Adrenal gland (tissue), 12 donors: ENCODE data around the gene ABCG1. TPM values are rescaled to one million over a fixed set of nuclear protein-coding genes. Genes with fewer than 3 reads are reported as not detected.

ENCODE experiments used
- DNase-seq, 7 donors: peaks; one replicate each; pipeline ENCODE4 v3.0.0-alpha.2; 2019 to 2020
- H3K27ac ChIP-seq, 5 donors: fragments of 200-600 bp; sonication (generic) in 4 of 5; 1 replicate in 3 of 5; 2 replicates in 2 of 5; pipeline versions ENCODE4 v1.5.1 to v1.8.0; 2016 to 2020; ENCODE audit warnings: mild to moderate bottlenecking in 1 of 5
- H3K27me3 ChIP-seq: fragments of 200-600 bp; 2 replicates; pipeline ENCODE4 v1.8.0; 2021
- H3K36me3 ChIP-seq, 2 donors: fragments of 200-600 bp; replicated peaks in 1 of 2; 1 replicate in 1 of 2; 2 replicates in 1 of 2; pipeline versions ENCODE4 v1.5.1 to v1.8.0; 2018 to 2022
- H3K4me1 ChIP-seq, 2 donors: fragments of 200-600 bp; replicated peaks in 1 of 2; 1 replicate in 1 of 2; 2 replicates in 1 of 2; pipeline versions ENCODE4 v1.5.1 to v1.8.0; 2018 to 2021
- H3K4me3 ChIP-seq, 4 donors: fragments of 200-600 bp; sonication (generic) in 3 of 4; one replicate each; pipeline ENCODE4 v1.5.1; 2016 to 2018
- H3K9me3 ChIP-seq, 3 donors: fragments of 200-600 bp; sonication (generic) in 1 of 3; replicated peaks in 1 of 3; 1 replicate in 2 of 3; 2 replicates in 1 of 3; pipeline versions ENCODE4 v1.5.1 to v1.8.0; 2016 to 2021
- CTCF ChIP-seq, 6 experiments: fragments of 450-650 bp in 4 of 6; fragments of 200-600 bp in 2 of 6; sonication (generic) in 1 of 6; IDR thresholded peaks; 1 replicate in 5 of 6; 2 replicates in 1 of 6; pipeline versions ENCODE4 v1.5.1 to v1.8.0; 2016 to 2021; ENCODE audit warnings: antibody characterized with exemption in 6 of 6, mild to moderate bottlenecking in 2 of 6, moderate library complexity in 1 of 6
- POLR2A ChIP-seq, 2 donors: fragments of 450-650 bp; IDR thresholded peaks; one replicate each; pipeline ENCODE4 v1.6.1; 2017; ENCODE audit warnings: antibody characterized with exemption in 2 of 2, mild to moderate bottlenecking in 2 of 2, moderate library complexity in 1 of 2
- WGBS, 4 donors: extraction: QIAGEN DNeasy Blood & Tissue Kit in 2 of 4; methylation state at CpG; one replicate each; pipeline versions ENCODE4 v1.1.5 to v1.1.7; 2013 to 2017; 5-methylcytosine and 5-hydroxymethylcytosine counted together
- intact Hi-C, 2 donors: fragments of 100-400 bp; cut with DNase I; formaldehyde crosslinking; loops; one replicate each; pipeline versions ENCODE4 v1.14.1 to v1.15.0; 2022 to 2023
- polyA plus RNA-seq, 3 donors: library from polyadenylated mRNA; stranded (reverse); fragments of 200-250 nt in 2 of 3; fragments of 350-450 nt in 1 of 3; fragmentation: Illumina TruSeq in 1 of 3; extraction: RNeasy Lipid Tissue Mini Kit (QIAGEN cat#74804) in 1 of 3; gene quantifications; one replicate each; pipeline ENCODE4 v1.2.3, GENCODE V29; 2013 to 2014
- total RNA-seq, 9 donors: library from RNA; depleted of rRNA in 4 of 9; stranded (reverse); fragments of >200 nt in 4 of 9; fragments of 120-200 nt in 1 of 9; fragmentation: NEBNext Ultra II Directional in 1 of 9; extraction: Animal tissue kit (Norgen Biotek cat#: 25700) in 1 of 9; gene quantifications; one replicate each; pipeline versions ENCODE4 v1.1.0 to v1.2.4, GENCODE V29; 2013 to 2023
- donor health status: healthy with polysubstance abuse.
- donor health status: Bipolar disorder and iron deficiency.
- donor health status: DM: yes; HTN: yes; CAD: no.
- donor health status: DM: no; HTN: no; CAD: no.
- donor health status: DM: no; HTN: no; CAD: no.
- donor health status: DM: yes; HTN: yes; CAD: no.

ABCG1 gene
- total and polyA plus RNA-seq, 12 donors = 23.2 to 136 (median 67.9) TPM

GRCh38 chr21:42332557-42333317 is 113.8 kb downstream of the ABCG1 start:
- H3K4me3 ChIP-seq = no peak overlapping the region
- intact Hi-C loops = no loop called here
- H3K4me1 ChIP-seq = no peaks in the 10 kb centered on the region
- no peaks in the 10 kb centered on the region for H3K9me3 ChIP-seq
- no peak overlapping the region for H3K27ac ChIP-seq
- 54 to 80% (median 65%) methylated on average over 5 of the region's 5 CpGs for WGBS, 4 donors
- H3K27me3 ChIP-seq = peaks cover 25% of the 10 kb centered on the region
- no peaks in the 10 kb centered on the region for H3K36me3 ChIP-seq
- no peak for TF ChIP-seq POLR2A (IDR thresholded peaks at IDR 0.05)
- TF ChIP-seq CTCF (IDR thresholded peaks at IDR 0.05) = no peak
- peak in 1 of 7 donors; percentile 7 for DNase-seq

GRCh38 chr21:42336054-42336453 is 117.1 kb downstream of the ABCG1 start:
- peak in 2 of 7 donors; percentile 11 to 12 for DNase-seq
- Histone ChIP-seq H3K36me3 (no peaks in the 10 kb centered on the region), H3K27ac (no peak overlapping the region), H3K27me3 (peaks cover 25% of the 10 kb centered on the region), H3K9me3 (no peaks in the 10 kb centered on the region), H3K4me3 (no peak overlapping the region), H3K4me1 (no peaks in the 10 kb centered on the region)
- intact Hi-C loops = no loop called here
- WGBS, 4 donors = 36 to 42% (median 37%) methylated on average over 10 of the region's 10 CpGs
- TF ChIP-seq POLR2A (IDR thresholded peaks at IDR 0.05) (no peak), CTCF (IDR thresholded peaks at IDR 0.05) (no peak)

- Histone ChIP-seq H3K4me1 (no peaks in the 10 kb centered on the region), H3K27me3 (peaks cover 25% of the 10 kb centered on the region), H3K4me3 (no peak overlapping the region), H3K36me3 (no peaks in the 10 kb centered on the region), H3K27ac (no peak overlapping the region), H3K9me3 (no peaks in the 10 kb centered on the region)
- 83 to 89% (median 89%) methylated on average over 4 of the region's 4 CpGs for WGBS, 4 donors
- intact Hi-C loops = no loop called here
- no peak for DNase-seq
- no peak for TF ChIP-seq CTCF (IDR thresholded peaks at IDR 0.05)
- TF ChIP-seq POLR2A (IDR thresholded peaks at IDR 0.05) = no peak
Measured at GRCh38 chr21:42337276-42337675, 118.3 kb downstream of the ABCG1 start.

GRCh38 chr21:42337830-42338728 is 119.1 kb downstream of the ABCG1 start:
- Histone ChIP-seq H3K4me3 (no peak overlapping the region), H3K9me3 (no peaks in the 10 kb centered on the region), H3K27me3 (peaks cover 20% of the 10 kb centered on the region), H3K4me1 (no peaks in the 10 kb centered on the region), H3K36me3 (no peaks in the 10 kb centered on the region), H3K27ac (no peak overlapping the region)
- TF ChIP-seq POLR2A (IDR thresholded peaks at IDR 0.05) (no peak), CTCF (IDR thresholded peaks at IDR 0.05) (peak; percentile 23 to 63 (median 50))
- intact Hi-C loops = no loop called here
- 45 to 57% (median 52%) methylated on average over 19 to 23 of the region's 23 CpGs for WGBS, 4 donors
- peak; percentile 45 to 85 (median 64) for DNase-seq
